C4-2B (cell line): ENCODE data around the gene TRAF5.
"Not testable (repeated sequence)": the region's sequence is repeated elsewhere in the genome, so short reads cannot be mapped to it uniquely, and the experiment has no call there.

ENCODE experiments used
- H3K27ac ChIP-seq: fragments of 450-650 bp; 2 replicates; pipeline ENCODE4 v1.5.1; 2017
- ZFX ChIP-seq: fragments of 450-650 bp; IDR thresholded peaks from 2 replicates; pipeline ENCODE4 v1.6.1; 2017
- TF ChIP-seq, protein P1 (sequence below): fragments of 450-650 bp; conservative IDR thresholded peaks from 2 replicates; pipeline ENCODE4 v1.5.1; 2017; ENCODE audit warnings: mild to moderate bottlenecking

The TRAF5 gene

DNA sequence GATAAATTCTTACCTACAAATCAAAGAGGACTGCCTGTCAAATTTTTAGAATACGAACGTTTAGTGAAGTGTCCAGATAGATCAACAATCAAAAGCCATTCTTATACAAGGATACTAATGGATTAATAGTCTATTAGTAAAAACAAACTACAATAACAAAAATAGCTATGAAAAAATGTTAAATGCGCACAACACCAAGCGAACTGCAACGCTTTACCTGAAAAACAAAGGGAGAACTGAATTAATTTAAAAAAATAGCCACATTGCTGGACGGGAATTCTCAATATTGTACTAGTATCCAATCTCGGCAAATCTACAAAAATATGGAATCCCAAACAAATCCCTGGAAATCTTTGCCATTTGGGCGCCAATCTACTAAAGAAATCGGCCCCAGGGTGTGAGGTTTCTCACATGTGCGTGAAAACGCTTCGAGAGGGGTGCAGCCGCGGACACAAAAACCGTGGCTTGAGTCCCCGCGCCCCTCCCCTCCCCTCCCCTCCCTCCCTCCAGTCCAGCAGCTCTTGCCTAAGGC is 55.6 kb downstream of the TRAF5 start:
- peak overlapping the region; percentile 95 for H3K27ac ChIP-seq
- TF ChIP-seq, protein P1, sequence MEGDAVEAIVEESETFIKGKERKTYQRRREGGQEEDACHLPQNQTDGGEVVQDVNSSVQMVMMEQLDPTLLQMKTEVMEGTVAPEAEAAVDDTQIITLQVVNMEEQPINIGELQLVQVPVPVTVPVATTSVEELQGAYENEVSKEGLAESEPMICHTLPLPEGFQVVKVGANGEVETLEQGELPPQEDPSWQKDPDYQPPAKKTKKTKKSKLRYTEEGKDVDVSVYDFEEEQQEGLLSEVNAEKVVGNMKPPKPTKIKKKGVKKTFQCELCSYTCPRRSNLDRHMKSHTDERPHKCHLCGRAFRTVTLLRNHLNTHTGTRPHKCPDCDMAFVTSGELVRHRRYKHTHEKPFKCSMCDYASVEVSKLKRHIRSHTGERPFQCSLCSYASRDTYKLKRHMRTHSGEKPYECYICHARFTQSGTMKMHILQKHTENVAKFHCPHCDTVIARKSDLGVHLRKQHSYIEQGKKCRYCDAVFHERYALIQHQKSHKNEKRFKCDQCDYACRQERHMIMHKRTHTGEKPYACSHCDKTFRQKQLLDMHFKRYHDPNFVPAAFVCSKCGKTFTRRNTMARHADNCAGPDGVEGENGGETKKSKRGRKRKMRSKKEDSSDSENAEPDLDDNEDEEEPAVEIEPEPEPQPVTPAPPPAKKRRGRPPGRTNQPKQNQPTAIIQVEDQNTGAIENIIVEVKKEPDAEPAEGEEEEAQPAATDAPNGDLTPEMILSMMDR = no peak

DNA sequence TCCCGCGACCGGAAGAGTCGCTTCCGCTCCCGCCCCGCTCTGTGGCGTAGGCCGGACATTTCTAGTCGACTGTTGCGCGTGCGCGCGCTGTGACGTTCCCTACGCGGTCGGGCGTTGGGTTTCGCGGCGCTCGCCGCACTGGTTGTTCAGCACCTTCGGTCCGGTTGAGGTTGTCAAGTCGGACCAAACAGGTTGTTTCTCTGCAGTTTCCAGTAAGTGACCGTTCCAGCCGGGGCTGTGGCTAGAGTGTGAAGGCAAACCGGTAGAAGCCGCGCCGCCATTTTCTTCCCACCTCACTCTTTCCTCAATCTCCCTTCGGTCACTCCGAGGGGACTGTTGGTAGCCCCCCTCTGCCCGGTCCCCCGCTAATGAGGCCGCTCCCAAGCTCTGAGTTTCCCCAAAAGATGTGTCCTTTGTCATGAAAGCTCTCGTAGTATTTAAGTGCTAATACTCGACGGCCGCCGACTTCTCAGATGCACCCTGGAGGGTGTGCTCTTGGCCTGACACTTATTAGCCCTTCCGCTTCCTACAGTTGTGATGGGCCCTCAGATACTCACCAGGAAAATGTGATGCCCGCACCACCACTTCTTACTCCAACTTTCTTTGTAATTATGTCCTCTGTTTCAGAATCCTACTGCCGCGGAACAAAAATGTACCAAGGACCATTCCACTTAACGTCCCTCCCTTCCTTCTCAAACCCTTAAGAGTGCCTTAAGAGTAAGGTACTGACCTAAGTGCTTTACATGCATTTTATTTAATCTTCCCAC is 56.3 kb downstream of the TRAF5 start:
- H3K27ac ChIP-seq = peak overlapping the region; percentile 95
- TF ChIP-seq ZFX = peak; percentile 42
- TF ChIP-seq, protein P1 = no peak

DNA sequence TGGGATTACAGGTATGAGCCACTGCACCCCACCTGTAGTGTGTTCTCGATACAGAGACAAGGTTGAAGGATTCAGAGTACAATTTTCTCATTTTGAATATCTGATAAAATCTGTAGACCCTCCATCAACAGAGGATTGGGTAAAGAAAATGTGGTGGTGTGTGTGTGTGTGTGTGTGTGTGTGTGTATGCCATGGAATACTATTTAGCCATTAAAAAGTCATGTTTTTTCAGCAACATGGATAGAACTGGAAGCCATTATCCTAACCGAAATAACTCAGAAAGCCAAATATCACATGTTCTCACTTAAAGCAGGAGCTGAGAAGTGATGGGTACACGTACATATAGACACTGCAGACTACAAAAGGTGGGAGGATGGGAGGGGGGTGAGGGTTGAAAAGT is 57.9 kb downstream of the TRAF5 start:
- H3K27ac ChIP-seq = no peak overlapping the region
- TF ChIP-seq, protein P1 = no peak
- TF ChIP-seq ZFX = no peak

DNA sequence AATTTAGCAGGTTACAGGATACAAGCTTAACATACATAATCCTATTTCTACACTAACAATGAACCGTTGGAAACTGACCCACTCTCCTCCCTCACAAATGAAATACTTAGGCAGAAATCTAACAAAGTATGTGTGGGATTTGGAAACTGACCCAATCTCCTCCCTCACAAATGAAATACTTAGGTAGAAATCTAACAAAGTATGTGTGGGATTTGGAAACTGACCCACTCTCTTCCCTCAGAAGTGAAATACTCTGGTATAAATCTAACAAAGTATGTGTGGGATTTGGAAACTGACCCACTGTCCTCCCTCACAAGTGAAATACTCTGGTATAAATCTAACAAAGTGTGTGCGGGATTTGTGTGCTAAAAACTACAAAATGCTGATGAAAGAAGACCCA is 60.3 kb downstream of the TRAF5 start:
- TF ChIP-seq, protein P1 = no peak
- TF ChIP-seq ZFX = no peak
- no peak overlapping the region for H3K27ac ChIP-seq

DNA sequence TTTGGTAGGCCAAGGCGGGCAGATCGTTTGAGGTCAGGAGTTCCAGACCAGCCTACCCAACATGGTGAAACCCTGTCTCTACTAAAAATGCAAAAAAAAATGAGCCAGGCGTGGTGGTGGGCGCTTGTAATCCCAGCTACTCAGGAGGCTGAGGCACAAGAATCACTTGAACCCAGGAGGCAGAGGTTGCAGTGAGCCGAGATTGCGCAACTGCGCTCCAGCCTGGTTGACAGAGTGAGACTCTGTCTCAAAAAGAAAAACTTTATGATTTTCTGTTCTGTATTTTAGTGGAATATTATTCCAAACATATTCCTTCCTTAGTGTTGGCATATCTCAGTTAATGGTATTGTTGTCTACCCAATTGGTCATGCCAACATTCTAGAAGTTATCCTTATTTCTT is 64.2 kb downstream of the TRAF5 start:
- H3K27ac ChIP-seq = not testable (repeated sequence)

DNA sequence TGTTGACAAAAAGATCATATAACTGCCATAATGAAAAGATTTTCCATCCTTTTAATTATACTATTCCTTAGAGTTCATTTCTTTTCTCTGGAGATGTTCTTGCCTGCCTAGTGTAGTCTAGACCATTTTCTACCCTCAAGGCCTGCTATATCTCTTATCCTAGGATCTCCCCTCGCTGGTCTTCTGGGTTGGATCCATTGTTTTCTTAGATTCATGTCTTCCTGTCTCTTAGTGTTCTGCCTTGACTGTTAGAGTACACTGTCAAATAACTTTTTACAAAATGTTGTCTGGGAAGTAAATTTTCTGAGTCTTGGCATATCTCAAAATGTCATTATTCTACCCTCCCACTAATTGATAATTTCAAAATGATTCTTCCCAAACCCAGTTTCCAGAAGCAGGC is 66.6 kb downstream of the TRAF5 start:
- H3K27ac ChIP-seq = no peak overlapping the region
- TF ChIP-seq ZFX = no peak
- TF ChIP-seq, protein P1 = no peak

DNA sequence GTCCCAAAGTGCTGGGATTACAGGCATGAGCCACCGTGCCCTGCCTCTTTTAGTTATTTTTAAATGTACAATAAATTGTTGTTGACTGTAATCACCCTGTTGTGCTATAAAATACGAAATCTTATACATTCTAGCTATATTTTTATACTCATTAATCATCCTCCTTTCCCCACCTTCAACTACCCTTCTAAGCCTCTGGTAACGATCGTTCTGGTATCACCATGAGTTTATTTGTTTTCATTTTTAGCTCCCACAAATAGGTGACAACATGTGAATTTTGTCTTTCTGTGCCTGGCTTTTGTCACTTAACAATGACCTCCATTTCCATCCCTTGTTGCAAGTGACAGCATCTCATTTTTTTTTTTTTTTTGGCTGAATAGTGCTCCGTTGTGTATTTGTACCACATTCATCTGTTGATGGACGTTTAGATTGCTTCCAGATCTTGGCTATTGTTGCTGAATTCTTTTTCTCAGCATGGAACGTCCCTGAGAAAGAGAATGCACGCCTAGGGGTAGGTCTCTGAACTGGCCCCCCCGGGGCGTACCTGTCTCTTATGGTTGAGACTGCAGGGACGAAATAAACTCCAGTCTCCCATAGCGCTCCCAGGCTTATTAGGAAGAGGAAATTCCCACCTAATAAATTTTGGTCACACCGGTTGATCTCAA is 71.8 kb downstream of the TRAF5 start:
- not testable (repeated sequence) for H3K27ac ChIP-seq

DNA sequence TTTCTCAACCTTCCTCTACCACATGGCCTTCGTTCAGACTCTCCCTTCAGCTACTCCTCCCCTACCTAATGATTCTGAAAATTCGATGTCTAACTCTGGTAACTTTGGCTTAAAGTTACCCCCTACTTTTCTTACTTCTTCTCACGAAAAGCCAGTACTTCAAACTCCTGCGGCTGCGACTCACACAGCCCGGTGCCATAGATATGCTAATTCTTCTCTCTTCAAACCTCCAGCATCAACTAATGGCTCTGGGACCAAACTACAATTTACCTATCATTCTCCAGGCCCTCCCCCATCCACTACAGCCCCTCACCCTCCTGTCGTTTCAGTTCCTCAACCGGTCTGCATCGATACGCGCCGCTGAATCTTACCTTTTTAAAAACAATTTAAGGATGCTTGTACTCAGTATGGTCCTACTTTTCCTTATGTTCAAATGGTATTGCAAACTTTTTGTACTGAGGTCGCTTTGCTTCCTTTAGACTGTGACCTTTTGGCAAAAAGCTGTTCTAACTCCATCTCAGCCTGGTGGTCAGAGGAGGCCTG is 73.3 kb downstream of the TRAF5 start:
- not testable (repeated sequence) for H3K27ac ChIP-seq

DNA sequence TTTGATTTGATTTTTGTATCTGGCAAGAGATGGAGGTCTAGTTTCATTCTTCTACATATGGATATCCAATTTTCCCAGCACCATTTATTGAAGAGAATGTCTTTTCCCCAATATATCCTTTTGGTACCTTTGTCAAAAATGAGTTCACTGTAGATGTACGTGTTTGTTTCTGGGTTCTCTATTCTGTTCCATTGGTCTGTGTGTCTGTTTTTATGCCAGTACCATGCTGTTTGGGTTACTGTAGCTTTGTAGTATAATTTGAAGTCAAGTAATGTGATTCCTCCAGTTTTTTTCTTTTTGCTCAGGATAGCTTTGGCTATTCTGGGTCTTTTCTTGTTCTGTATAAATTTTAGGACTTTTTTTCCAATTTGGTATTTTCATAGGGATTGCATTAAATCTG is 75.1 kb downstream of the TRAF5 start:
- H3K27ac ChIP-seq = not testable (repeated sequence)

DNA sequence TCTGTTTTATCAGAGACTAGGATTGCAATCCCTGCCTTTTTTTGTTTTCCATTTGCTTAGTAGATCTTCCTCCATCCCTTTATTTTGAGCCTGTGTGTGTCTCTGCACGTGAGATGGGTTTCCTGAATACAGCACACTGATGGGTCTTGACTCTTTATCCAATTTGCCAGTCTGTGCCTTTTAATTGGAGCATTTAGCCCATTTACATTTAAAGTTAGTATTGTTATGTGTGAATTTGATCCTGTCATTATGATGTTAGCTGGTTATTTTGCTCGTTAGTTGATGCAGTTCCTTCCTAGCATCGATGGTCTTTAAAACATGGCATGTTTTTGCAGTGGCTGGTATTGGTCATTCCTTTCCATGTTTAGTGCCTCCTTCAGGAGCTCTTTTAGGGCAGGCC is 79.5 kb downstream of the TRAF5 start:
- H3K27ac ChIP-seq = not testable (repeated sequence)

DNA sequence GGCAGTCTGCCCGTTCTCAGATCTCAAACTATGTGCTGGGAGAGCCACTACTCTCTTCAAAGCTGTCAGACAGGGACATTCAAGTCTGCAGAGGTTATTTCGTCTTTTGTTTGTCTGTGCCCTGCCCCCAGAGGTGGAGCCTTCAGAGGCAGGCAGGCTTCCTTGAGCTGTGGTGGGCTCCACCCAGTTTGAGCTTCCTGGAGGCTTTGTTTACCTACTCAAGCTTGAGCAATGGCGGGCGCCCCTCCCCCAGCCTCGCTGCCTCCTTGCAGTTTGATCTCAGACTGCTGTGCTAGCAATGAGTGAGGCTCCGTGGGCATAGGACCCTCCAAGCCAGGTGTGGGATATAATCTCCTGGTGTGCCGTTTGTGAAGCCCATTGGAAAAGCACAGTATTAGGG is 81.1 kb downstream of the TRAF5 start:
- H3K27ac ChIP-seq = not testable (repeated sequence)
